Measurements from ENCODE around the gene LGALS4. TPM values are rescaled to one million over a fixed set of nuclear protein-coding genes. Genes with fewer than 3 reads are reported as not detected.
"Not testable (repeated sequence)": the region's sequence is repeated elsewhere in the genome, so short reads cannot be mapped to it uniquely, and the experiment has no call there.

LGALS4 gene
- total RNA-seq, 4 donors from 2014 or later = 1.1 to 2.7 (median 1.9) TPM

DNA sequence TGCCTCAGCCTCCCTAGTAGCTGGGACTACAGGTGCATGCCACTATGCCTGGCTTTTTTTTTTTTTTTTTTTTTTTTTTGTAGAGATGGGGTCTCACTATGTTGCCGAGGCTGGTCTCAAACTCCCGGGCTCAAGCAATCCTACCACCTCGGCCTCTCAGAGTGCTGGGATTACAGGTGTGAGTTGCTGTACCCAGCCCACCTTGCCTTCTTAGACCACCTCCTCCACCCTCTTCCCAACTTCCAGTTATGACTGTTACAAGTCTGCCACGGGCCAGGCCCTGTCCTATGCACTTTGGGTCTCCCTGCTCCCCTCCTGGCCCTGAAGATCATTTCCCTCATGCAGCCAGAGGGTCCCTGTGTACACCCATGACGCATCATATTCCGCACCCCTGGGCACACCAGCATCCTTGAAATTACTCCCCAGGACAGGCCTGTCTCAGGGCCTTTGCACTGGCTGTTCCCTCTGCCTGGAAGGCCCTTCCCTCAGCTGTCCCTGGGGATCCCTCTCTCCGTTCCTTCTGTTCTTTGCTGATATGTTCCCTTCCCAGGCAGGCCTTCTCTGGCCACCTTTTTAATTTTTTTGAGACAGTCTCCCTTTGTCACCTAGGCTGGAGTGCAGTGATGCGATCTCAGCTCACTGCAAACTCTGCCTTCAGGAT, 3.0 kb downstream of the LGALS4 start:
- DNase-seq (ENCODE audit: low spot score in 2 of 2) = no peak
- WGBS, 2 donors = 95 to 98% methylated on average over 8 of the region's 8 CpGs
- intact Hi-C loops (cut with DNase I; ENCODE audit: low total_unique reads) = no loop called here
- H3K4me3 ChIP-seq (ENCODE audit: low read depth, poor library complexity, severe bottlenecking) = no peak overlapping the region
- TF ChIP-seq, protein P1, sequence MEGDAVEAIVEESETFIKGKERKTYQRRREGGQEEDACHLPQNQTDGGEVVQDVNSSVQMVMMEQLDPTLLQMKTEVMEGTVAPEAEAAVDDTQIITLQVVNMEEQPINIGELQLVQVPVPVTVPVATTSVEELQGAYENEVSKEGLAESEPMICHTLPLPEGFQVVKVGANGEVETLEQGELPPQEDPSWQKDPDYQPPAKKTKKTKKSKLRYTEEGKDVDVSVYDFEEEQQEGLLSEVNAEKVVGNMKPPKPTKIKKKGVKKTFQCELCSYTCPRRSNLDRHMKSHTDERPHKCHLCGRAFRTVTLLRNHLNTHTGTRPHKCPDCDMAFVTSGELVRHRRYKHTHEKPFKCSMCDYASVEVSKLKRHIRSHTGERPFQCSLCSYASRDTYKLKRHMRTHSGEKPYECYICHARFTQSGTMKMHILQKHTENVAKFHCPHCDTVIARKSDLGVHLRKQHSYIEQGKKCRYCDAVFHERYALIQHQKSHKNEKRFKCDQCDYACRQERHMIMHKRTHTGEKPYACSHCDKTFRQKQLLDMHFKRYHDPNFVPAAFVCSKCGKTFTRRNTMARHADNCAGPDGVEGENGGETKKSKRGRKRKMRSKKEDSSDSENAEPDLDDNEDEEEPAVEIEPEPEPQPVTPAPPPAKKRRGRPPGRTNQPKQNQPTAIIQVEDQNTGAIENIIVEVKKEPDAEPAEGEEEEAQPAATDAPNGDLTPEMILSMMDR (IDR thresholded peaks at IDR 0.05) = no peak
- TF ChIP-seq POLR2A (IDR thresholded peaks at IDR 0.05) = no peak

DNA sequence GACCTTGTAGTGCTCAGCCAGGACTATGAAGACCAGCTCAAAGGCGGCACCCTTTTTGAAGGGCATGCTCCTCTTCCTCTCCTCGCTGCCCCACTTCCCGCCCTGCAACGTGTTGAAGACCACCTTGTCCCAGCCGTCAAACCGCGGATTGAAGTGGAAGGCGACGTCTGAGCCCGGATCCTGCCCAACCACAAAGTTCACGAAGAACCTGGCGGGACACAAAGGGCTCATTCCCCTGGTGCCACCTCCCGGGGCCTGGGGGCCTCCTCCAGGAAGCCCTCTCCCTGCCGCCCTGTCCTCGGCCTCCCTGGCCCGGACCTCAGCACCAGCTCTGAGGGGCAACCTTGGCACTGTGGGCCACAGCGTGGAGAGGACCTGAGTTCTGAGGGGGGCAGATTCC, 4.0 kb downstream of the LGALS4 start:
- 88 to 95% methylated on average over 17 of the region's 17 CpGs for WGBS, 2 donors
- TF ChIP-seq POLR2A (IDR thresholded peaks at IDR 0.05) = no peak
- TF ChIP-seq, protein P1 (IDR thresholded peaks at IDR 0.05) = no peak
- no peak overlapping the region for H3K4me3 ChIP-seq (ENCODE audit: low read depth, poor library complexity, severe bottlenecking)
- intact Hi-C loops (cut with DNase I; ENCODE audit: low total_unique reads) = no loop called here
- DNase-seq (ENCODE audit: low spot score in 2 of 2) = no peak

DNA sequence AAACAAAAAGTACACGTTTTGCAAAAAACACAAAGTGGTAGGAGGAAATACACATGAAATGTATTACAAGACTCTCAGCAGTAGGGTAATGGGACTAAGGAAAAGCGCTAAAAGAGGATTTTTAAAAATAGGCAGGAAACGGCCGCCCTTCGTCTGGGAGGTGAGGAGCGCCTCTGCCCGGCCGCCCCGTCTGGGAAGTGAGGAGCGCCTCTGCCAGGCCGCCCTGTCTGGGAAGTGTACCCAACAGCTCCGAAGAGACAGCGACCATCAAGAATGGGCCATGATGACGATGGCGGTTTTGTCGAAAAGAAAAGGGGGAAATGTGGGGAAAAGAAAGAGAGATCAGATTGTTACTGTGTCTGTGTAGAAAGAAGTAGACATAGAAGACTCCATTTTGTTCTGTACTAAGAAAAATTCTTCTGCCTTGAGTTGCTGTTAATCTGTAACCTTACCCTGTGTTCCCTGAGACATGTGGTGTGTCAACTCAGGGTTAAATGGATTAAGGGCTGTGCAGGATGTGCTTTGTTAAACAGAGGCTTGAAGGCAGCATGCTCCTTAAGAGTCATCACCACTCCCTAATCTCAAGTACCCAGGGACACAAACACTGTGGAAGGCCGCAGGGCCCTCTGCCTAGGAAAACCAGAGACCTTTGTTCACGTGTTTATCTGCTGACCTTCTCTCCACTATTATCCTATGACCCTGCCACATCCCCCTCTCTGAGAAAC, 5.2 kb downstream of the LGALS4 start:
- WGBS, 2 donors = 88% methylated on average over 18 of the region's 18 CpGs
- H3K4me3 ChIP-seq (ENCODE audit: low read depth, poor library complexity, severe bottlenecking); DNase-seq (ENCODE audit: low spot score in 2 of 2); intact Hi-C loops (cut with DNase I; ENCODE audit: low total_unique reads): not testable (repeated sequence)

DNA sequence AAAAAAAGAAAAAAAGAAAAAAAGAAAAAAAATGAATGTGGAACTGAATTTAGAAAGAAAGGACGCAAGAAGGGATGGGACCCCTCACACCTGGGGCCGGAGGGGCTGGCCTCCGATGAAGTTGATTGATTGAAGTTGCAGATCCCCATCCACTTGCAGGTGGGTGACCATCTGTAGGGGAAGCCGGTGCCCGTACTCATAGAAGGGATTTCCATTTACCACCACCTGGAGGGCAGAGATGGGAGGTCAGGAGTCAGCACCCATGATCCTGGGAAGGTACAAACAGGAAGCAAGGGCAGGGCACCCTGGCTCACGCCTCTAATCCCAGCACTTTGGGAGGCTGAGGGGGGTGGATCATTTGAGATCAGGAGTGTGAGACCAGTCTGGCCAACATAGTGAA, 6.4 kb downstream of the LGALS4 start:
- intact Hi-C loops (cut with DNase I; ENCODE audit: low total_unique reads) = no loop called here
- TF ChIP-seq, protein P1 (IDR thresholded peaks at IDR 0.05) = no peak
- no peak for TF ChIP-seq POLR2A (IDR thresholded peaks at IDR 0.05)
- DNase-seq (ENCODE audit: low spot score in 2 of 2) = no peak
- no peak overlapping the region for H3K4me3 ChIP-seq (ENCODE audit: low read depth, poor library complexity, severe bottlenecking)
- WGBS, 2 donors = 85 to 90% methylated on average over 6 of the region's 6 CpGs

DNA sequence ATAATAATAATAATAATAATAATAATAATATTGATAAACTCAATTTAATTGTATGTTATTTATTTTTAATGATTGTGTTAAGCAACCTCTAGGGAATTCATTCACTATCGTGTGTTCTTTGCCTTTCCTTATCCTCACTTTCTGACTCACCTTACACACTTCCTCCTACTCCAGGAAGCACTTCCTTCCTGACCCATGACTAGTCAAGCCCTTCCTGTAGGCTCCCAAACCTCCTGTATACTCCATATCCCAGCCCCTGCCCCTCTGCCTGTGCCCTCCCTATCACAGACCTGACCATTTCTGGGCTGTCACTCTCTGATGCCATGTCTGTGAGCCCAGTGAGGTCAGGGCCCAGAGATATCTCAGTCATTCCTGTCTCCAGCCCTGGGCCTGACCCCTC, 7.6 kb downstream of the LGALS4 start:
- WGBS, 2 donors = 63 to 74% methylated on average over 1 of the region's 1 CpG
- TF ChIP-seq, protein P1 (IDR thresholded peaks at IDR 0.05) = no peak
- no peak for TF ChIP-seq POLR2A (IDR thresholded peaks at IDR 0.05)
- no peak for DNase-seq (ENCODE audit: low spot score in 2 of 2)
- H3K4me3 ChIP-seq (ENCODE audit: low read depth, poor library complexity, severe bottlenecking) = no peak overlapping the region
- intact Hi-C loops (cut with DNase I; ENCODE audit: low total_unique reads) = no loop called here

DNA sequence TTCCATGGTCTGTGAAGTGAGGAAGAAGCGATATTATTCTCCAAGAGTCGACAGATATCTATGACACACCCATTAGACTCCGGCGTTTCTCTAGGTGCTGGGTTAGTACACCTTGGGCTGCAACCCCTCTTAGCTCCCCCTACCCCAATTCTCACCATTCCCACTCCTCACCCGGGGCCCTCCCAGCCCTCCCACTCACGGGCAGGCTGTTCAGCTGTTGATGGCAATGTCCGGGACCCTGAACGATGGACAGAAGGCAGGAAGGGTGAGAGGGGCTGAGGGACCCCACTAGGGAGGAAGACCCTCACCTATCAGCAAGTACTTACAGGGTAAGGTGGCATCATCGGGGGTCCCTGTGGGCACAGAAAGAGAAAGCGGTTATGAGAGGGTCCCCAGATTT, 9.2 kb downstream of the LGALS4 start:
- no peak for TF ChIP-seq POLR2A (IDR thresholded peaks at IDR 0.05)
- TF ChIP-seq, protein P1 (IDR thresholded peaks at IDR 0.05) = no peak
- 91 to 92% methylated on average over 10 of the region's 10 CpGs for WGBS, 2 donors
- DNase-seq (ENCODE audit: low spot score in 2 of 2) = no peak
- H3K4me3 ChIP-seq (ENCODE audit: low read depth, poor library complexity, severe bottlenecking) = no peak overlapping the region
- intact Hi-C loops (cut with DNase I; ENCODE audit: low total_unique reads) = no loop called here
